HFFc6 (cell line): Measurements from ENCODE around the gene SLC22A3. TPM values are rescaled to one million over a fixed set of nuclear protein-coding genes. Genes with fewer than 3 reads are reported as not detected.

Source experiments
- DNase-seq: peaks from one replicate; pipeline ENCODE4 v3.0.0-alpha.2; 2018
- H3K27ac Mint-ChIP-seq: 2 replicates; pipeline ENCODE4 v1.8.0; 2020; ENCODE audit warnings: mild to moderate bottlenecking, mixed read lengths
- H3K27me3 Mint-ChIP-seq: 2 replicates; pipeline ENCODE4 v1.8.0; 2021; ENCODE audit warnings: mild to moderate bottlenecking, moderate library complexity, mixed read lengths; ENCODE audit not compliant: insufficient read depth
- H3K36me3 Mint-ChIP-seq: 2 replicates; pipeline ENCODE4 v1.8.0; 2021; ENCODE audit warnings: low read depth, mixed read lengths
- H3K4me1 Mint-ChIP-seq: 2 replicates; pipeline ENCODE4 v1.8.0; 2020; ENCODE audit warnings: low read depth, mixed read lengths
- H3K4me3 Mint-ChIP-seq: 2 replicates; pipeline ENCODE4 v1.8.0; 2020; ENCODE audit warnings: mild to moderate bottlenecking, moderate library complexity, mixed read lengths
- H3K9me3 Mint-ChIP-seq: 2 replicates; pipeline ENCODE4 v1.8.0; 2020; ENCODE audit warnings: mild to moderate bottlenecking, mixed read lengths
- total RNA-seq, 6 experiments: library from RNA; stranded (reverse); fragmentation: NEBNext Ultra II Directional; extraction: Animal tissue kit (Norgen Biotek cat#: 25700); gene quantifications; 2 replicates in 1 of 6; 3 replicates in 5 of 6; pipeline ENCODE4 v1.2.3, GENCODE V29; 2021
- TF ChIP-seq, protein P1 (sequence below): fragments of 200-600 bp; sonication (generic); IDR thresholded peaks from 2 replicates; pipeline ENCODE4 v1.5.0; 2021; ENCODE audit warnings: antibody characterized with exemption, mild to moderate bottlenecking

The SLC22A3 gene
- total RNA-seq, 6 experiments from 2014 or later: not detected

GRCh38 chr6:160316261-160316660 lies 31.9 kb upstream of the SLC22A3 start:
- no peak for DNase-seq
- H3K9me3 Mint-ChIP-seq: peaks cover 23% of the 10 kb centered on the region
- no peak overlapping the region for H3K27ac Mint-ChIP-seq
- H3K4me1 Mint-ChIP-seq: no peaks in the 10 kb centered on the region
- TF ChIP-seq, protein P1, sequence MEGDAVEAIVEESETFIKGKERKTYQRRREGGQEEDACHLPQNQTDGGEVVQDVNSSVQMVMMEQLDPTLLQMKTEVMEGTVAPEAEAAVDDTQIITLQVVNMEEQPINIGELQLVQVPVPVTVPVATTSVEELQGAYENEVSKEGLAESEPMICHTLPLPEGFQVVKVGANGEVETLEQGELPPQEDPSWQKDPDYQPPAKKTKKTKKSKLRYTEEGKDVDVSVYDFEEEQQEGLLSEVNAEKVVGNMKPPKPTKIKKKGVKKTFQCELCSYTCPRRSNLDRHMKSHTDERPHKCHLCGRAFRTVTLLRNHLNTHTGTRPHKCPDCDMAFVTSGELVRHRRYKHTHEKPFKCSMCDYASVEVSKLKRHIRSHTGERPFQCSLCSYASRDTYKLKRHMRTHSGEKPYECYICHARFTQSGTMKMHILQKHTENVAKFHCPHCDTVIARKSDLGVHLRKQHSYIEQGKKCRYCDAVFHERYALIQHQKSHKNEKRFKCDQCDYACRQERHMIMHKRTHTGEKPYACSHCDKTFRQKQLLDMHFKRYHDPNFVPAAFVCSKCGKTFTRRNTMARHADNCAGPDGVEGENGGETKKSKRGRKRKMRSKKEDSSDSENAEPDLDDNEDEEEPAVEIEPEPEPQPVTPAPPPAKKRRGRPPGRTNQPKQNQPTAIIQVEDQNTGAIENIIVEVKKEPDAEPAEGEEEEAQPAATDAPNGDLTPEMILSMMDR: no peak
- H3K27me3 Mint-ChIP-seq: peaks cover 2% of the 10 kb centered on the region; the same call in 1 of the 2 replicates
- H3K4me3 Mint-ChIP-seq: no peak overlapping the region
- H3K36me3 Mint-ChIP-seq: peaks cover 2% of the 10 kb centered on the region; the same call in 1 of the 2 replicates

DNA sequence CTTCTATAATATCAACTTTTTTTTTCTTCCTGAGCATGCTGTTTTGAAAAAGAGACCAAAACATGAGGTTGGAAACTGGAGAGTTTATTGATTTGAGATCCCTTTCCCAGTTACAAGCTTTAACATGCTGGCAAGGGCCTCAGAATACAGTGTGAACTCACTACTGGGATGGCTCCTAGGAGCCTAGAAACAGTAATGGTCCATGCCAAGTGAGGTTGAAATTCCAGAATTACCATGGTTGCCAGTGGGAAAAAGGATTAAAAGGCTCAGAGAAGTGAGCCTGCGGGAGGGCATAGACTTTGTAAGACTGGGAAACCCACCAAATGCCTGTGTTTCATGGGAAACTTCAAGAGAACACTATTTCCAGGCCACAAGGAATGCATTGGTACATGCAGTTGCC lies 28.9 kb upstream of the SLC22A3 start:
- Mint-ChIP-seq H3K27ac (no peak overlapping the region), H3K27me3 (peaks cover 2% of the 10 kb centered on the region; the same call in 1 of the 2 replicates), H3K36me3 (peaks cover 5% of the 10 kb centered on the region; the same call in 1 of the 2 replicates), H3K9me3 (peaks cover 30% of the 10 kb centered on the region), H3K4me3 (no peak overlapping the region), H3K4me1 (no peaks in the 10 kb centered on the region)
- no peak for DNase-seq
- TF ChIP-seq, protein P1: no peak

- no peak overlapping the region for H3K4me3 Mint-ChIP-seq
- no peaks in the 10 kb centered on the region for H3K4me1 Mint-ChIP-seq
- peaks cover 5% of the 10 kb centered on the region; the same call in 1 of the 2 replicates for H3K36me3 Mint-ChIP-seq
- H3K9me3 Mint-ChIP-seq: peaks cover 43% of the 10 kb centered on the region
- peaks cover 2% of the 10 kb centered on the region; the same call in 1 of the 2 replicates for H3K27me3 Mint-ChIP-seq
- no peak for DNase-seq
- TF ChIP-seq, protein P1: no peak
- H3K27ac Mint-ChIP-seq: no peak overlapping the region
Observed at GRCh38 chr6:160321729-160322505, 26.3 kb upstream of the SLC22A3 start.

DNA sequence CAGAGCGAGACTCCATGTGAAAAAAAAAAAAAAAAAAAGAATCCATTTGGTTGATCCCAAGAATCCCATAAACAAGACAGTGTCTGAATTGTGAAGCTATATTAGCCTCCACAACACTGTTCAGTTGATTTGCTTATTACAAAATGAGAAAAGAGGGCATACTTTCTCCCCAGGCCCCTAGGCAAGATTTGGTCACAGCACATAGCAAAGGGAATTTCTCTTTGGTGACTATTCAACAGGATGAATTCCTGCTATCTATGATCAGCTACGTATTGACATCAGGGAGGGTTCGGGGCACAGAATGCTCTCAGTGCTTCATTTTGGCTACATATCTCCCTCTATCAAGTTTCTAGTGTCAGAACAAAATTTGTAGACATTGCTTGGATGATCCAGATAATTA lies 20.2 kb upstream of the SLC22A3 start:
- Mint-ChIP-seq H3K27me3 (no peaks in the 10 kb centered on the region; the same call in none of the 2 replicates), H3K27ac (no peak overlapping the region), H3K4me1 (no peaks in the 10 kb centered on the region), H3K36me3 (0 out of 2 replicates have a peak, but pooled peaks cover 3% of the 10 kb centered on the region), H3K9me3 (peaks cover 56% of the 10 kb centered on the region), H3K4me3 (no peak overlapping the region)
- no peak for DNase-seq
- TF ChIP-seq, protein P1: no peak

DNA sequence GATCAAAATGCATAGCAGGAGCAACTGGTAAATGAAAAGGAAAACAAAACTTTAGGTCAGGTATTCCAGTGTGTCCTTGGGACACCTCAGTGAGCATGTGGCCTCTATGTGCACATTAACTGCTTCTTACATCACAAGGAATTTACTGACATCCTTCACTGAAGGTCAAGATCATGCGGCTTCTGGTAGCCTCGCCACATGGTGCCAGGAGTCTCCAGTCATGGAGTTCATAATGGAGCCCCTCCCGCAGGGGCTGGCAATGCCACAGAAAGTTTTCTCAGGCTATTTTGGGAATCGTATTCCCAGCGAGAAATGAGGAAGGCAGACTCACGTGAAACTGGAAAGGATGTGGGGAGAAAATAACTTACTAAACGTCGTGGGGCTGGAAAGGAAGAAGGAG lies 19.7 kb upstream of the SLC22A3 start:
- H3K36me3 Mint-ChIP-seq: 0 out of 2 replicates have a peak, but pooled peaks cover 3% of the 10 kb centered on the region
- H3K4me1 Mint-ChIP-seq: no peaks in the 10 kb centered on the region
- DNase-seq: no peak
- H3K4me3 Mint-ChIP-seq: no peak overlapping the region
- no peaks in the 10 kb centered on the region; the same call in none of the 2 replicates for H3K27me3 Mint-ChIP-seq
- H3K9me3 Mint-ChIP-seq: peaks cover 57% of the 10 kb centered on the region
- TF ChIP-seq, protein P1: no peak
- H3K27ac Mint-ChIP-seq: no peak overlapping the region
